WI38 (cell line): ENCODE results near the gene RBM20.

ENCODE experiments used
- H3K4me3 ChIP-seq: 2 replicates; pipeline ENCODE4 v1.5.1; 2011; ENCODE audit warnings: low read depth, mild to moderate bottlenecking, control low read depth, low read length
- CTCF ChIP-seq: IDR thresholded peaks from 2 replicates; pipeline ENCODE4 v1.5.1; 2012; ENCODE audit warnings: low read depth, mild to moderate bottlenecking, control low read depth, low read length

The RBM20 gene

GRCh38 chr10:110818311-110819256 is 174.4 kb downstream of the RBM20 start:
- no peak overlapping the region for H3K4me3 ChIP-seq
- no peak for TF ChIP-seq CTCF

GRCh38 chr10:110820321-110820814 is 176.2 kb downstream of the RBM20 start:
- no peak overlapping the region for H3K4me3 ChIP-seq
- no peak for TF ChIP-seq CTCF

- no peak overlapping the region for H3K4me3 ChIP-seq
- TF ChIP-seq CTCF: no peak
Measured at GRCh38 chr10:110821508-110821907, 177.4 kb downstream of the RBM20 start.

- TF ChIP-seq CTCF: no peak
- no peak overlapping the region for H3K4me3 ChIP-seq
Measured at GRCh38 chr10:110822035-110822711, 178.0 kb downstream of the RBM20 start.

GRCh38 chr10:110822712-110823311 is 178.7 kb downstream of the RBM20 start:
- no peak overlapping the region for H3K4me3 ChIP-seq
- TF ChIP-seq CTCF: no peak

- no peak for TF ChIP-seq CTCF
- H3K4me3 ChIP-seq: no peak overlapping the region
Measured at GRCh38 chr10:110824152-110824441, 180.0 kb downstream of the RBM20 start.

- TF ChIP-seq CTCF: no peak
Measured at GRCh38 chr10:110824660-110825059, 180.5 kb downstream of the RBM20 start.

More at GRCh38 chr10:110824660-110825059, 180.5 kb downstream of the RBM20 start:
- no peak overlapping the region for H3K4me3 ChIP-seq
